ENCODE measurements around the gene ATP6V1G3. TPM values are rescaled to one million over a fixed set of nuclear protein-coding genes. Genes with fewer than 3 reads are reported as not detected.
A peak's percentile ranks its signal among the peaks of the same experiment; 100 is the strongest.

ATP6V1G3 gene
- total and polyA plus RNA-seq, 9 of the 15 experiments (the other 6 are each of a cell fraction or from before 2014, with no cell fraction given) = 0.32 TPM; not detected in 8

GRCh38 chr1:198483006-198483405 lies 57.5 kb downstream of the ATP6V1G3 start:
- ChIA-PET CTCF (ENCODE audit: low intra/inter-chr PET ratio) (no interaction called here), POLR2A (no interaction called here)
- Histone ChIP-seq H3K27me3 (ENCODE audit: control insufficient read depth in 2 of 2, insufficient read depth in 2 of 2, low read length in 2 of 2) (no peaks in the 10 kb centered on the region), H3K9me1 (ENCODE audit: control insufficient read depth, insufficient read depth, low read length) (no peaks in the 10 kb centered on the region), H3K27ac (ENCODE audit: extremely low read depth, low read depth, low read length) (no peak overlapping the region), H3K9ac (ENCODE audit: insufficient read depth in 1 of 2, low read depth in 2 of 2, low read length in 2 of 2) (no peak overlapping the region), H3K36me3 (ENCODE audit: control insufficient read depth, insufficient read depth, low read length) (no peaks in the 10 kb centered on the region), H3K4me2 (ENCODE audit: insufficient read depth, low read length) (no peak overlapping the region), H3K4me3 (no peak overlapping the region), H2AFZ (ENCODE audit: low read depth, low read length) (no peak overlapping the region), H4K20me1 (replicated peaks; ENCODE audit: control insufficient read depth, insufficient read depth, low read length) (no peaks in the 10 kb centered on the region), H3K9me3 (replicated peaks; ENCODE audit: control insufficient read depth, insufficient read depth, low read depth, low read length) (no peaks in the 10 kb centered on the region), H3K79me2 (ENCODE audit: control insufficient read depth, insufficient read depth, low read length) (no peaks in the 10 kb centered on the region), H3K4me1 (replicated peaks in 1 of 2; ENCODE audit: control insufficient read depth in 2 of 2, insufficient read depth in 2 of 2, low read length in 2 of 2) (peaks cover 0 to 8% of the 10 kb centered on the region in 2 experiments; a peak in 2 of 5 replicates)
- no peak for TF ChIP-seq ETS1 (conservative IDR thresholded peaks at IDR 0.05; ENCODE audit: control insufficient read depth, low read depth, low read length)
- FAIRE-seq = no peak
- ATAC-seq = no peak
- in situ Hi-C loops (cut with MboI) = no loop called here
- no TSS peak for BruUV-seq (replicated peaks)
- WGBS (ENCODE audit: insufficient coverage, low coverage, missing lambda C conversion rate) = 23% methylated on average over 1 of the region's 1 CpG
- DNase-seq (ENCODE audit: extremely low read depth in 1 of 4, low spot score in 3 of 4) = no peak
- intact Hi-C loops (cut with micrococcal nuclease) = no loop called here

DNA sequence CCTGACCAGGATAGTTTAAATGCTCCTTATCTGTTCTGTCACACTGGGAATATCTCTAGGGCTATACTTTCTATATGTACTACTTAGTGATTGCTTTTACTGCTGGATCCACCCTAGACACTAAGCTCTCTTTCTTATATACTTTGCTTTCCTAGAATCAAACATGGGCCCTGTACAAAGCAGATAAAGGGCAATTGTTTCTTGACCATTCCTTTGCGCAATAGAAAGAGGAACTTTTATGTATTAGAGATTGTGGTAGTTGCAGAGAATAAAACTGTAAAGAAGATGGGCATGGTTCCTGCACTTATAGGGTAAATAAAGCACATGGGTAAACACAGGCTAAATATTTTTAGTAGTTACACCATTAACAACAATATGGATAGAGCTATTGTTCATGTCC lies 58.8 kb downstream of the ATP6V1G3 start:
- in situ Hi-C loops (cut with MboI) = no loop called here
- DNase-seq (ENCODE audit: extremely low read depth in 1 of 4, low spot score in 3 of 4) = peak in 2 of 4 experiments; percentile 9 to 11
- H3K27ac ChIP-seq (ENCODE audit: extremely low read depth, low read depth, low read length) = no peak overlapping the region
- no peaks in the 10 kb centered on the region for H3K79me2 ChIP-seq (ENCODE audit: control insufficient read depth, insufficient read depth, low read length)
- no peaks in the 10 kb centered on the region for H3K36me3 ChIP-seq (ENCODE audit: control insufficient read depth, insufficient read depth, low read length)
- WGBS (ENCODE audit: insufficient coverage, low coverage, missing lambda C conversion rate) = 11% methylated on average over 1 of the region's 1 CpG
- no peak overlapping the region for H3K9ac ChIP-seq (ENCODE audit: insufficient read depth in 1 of 2, low read depth in 2 of 2, low read length in 2 of 2)
- intact Hi-C loops (cut with micrococcal nuclease) = no loop called here
- no peak for FAIRE-seq
- no peaks in the 10 kb centered on the region for H3K9me3 ChIP-seq (replicated peaks; ENCODE audit: control insufficient read depth, insufficient read depth, low read depth, low read length)
- CTCF ChIA-PET (ENCODE audit: low intra/inter-chr PET ratio) = no interaction called here
- no peak overlapping the region for H3K4me3 ChIP-seq
- H3K27me3 ChIP-seq (ENCODE audit: control insufficient read depth in 2 of 2, insufficient read depth in 2 of 2, low read length in 2 of 2) = no peaks in the 10 kb centered on the region
- peaks cover 0 to 8% of the 10 kb centered on the region in 2 experiments; a peak in 2 of 5 replicates for H3K4me1 ChIP-seq (replicated peaks in 1 of 2; ENCODE audit: control insufficient read depth in 2 of 2, insufficient read depth in 2 of 2, low read length in 2 of 2)
- H3K4me2 ChIP-seq (ENCODE audit: insufficient read depth, low read length) = no peak overlapping the region
- no peaks in the 10 kb centered on the region for H4K20me1 ChIP-seq (replicated peaks; ENCODE audit: control insufficient read depth, insufficient read depth, low read length)
- no peak overlapping the region for H2AFZ ChIP-seq (ENCODE audit: low read depth, low read length)
- H3K9me1 ChIP-seq (ENCODE audit: control insufficient read depth, insufficient read depth, low read length) = no peaks in the 10 kb centered on the region
- POLR2A ChIA-PET = interaction anchor here (1.2 kb wide), 1 partner anchor 168 kb away, joined by 3 read pairs; no protein-coding TSS in a partner anchor
- no TSS peak for BruUV-seq (replicated peaks)
- peak; percentile 44; the same call in 2 of the 3 replicates for ATAC-seq
- TF ChIP-seq SAFB (IDR thresholded peaks at IDR 0.05; ENCODE audit: borderline replicate concordance, low read depth, low read length) (no peak), NCOR1 (IDR thresholded peaks at IDR 0.05) (0 out of 2 replicates have a peak, but pooled peaks have one; percentile 16), MCM3 (IDR thresholded peaks at IDR 0.05) (no peak), TCF15 (CRISPR knock-in tag; IDR thresholded peaks at IDR 0.05) (no peak), KDM4B (IDR thresholded peaks at IDR 0.05; ENCODE audit: borderline replicate concordance in 2 of 2, low read depth in 1 of 2) (no peak), STAG1 (CRISPR knock-in tag; IDR thresholded peaks at IDR 0.05; ENCODE audit: borderline replicate concordance) (no peak), PCBP1 (IDR thresholded peaks at IDR 0.05; ENCODE audit: low read depth, low read length, poor library complexity, severe bottlenecking) (no peak), DNMT1 (IDR thresholded peaks at IDR 0.05) (no peak), TEAD4 (IDR thresholded peaks at IDR 0.05; ENCODE audit: low read length) (peak; percentile 17; the same call in 1 of the 2 replicates), TEAD4 (CRISPR knock-in tag; IDR thresholded peaks at IDR 0.05; ENCODE audit: borderline replicate concordance) (no peak), CCNT2 (IDR thresholded peaks at IDR 0.05; ENCODE audit: borderline replicate concordance, extremely low read depth, insufficient read length, low read depth, low read length) (peak; percentile 18), TCF3 (CRISPR knock-in tag; IDR thresholded peaks at IDR 0.05) (0 out of 2 replicates have a peak, but pooled peaks have one; percentile 25)
- TF ChIP-seq, protein P1, sequence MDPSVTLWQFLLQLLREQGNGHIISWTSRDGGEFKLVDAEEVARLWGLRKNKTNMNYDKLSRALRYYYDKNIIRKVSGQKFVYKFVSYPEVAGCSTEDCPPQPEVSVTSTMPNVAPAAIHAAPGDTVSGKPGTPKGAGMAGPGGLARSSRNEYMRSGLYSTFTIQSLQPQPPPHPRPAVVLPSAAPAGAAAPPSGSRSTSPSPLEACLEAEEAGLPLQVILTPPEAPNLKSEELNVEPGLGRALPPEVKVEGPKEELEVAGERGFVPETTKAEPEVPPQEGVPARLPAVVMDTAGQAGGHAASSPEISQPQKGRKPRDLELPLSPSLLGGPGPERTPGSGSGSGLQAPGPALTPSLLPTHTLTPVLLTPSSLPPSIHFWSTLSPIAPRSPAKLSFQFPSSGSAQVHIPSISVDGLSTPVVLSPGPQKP (CRISPR knock-in tag; IDR thresholded peaks at IDR 0.05) = no peak

Data from K562 (cell line).